MM.1S (cell line): ENCODE data around the gene SGCD.

Source experiments
- DNase-seq: peaks from one replicate; pipeline ENCODE4 v3.0.0-alpha.2; 2015
- H2AFZ ChIP-seq: fragments of 300-600 bp; sonication (generic); 2 replicates; pipeline ENCODE4 v1.6.0; 2016; ENCODE audit warnings: antibody characterized with exemption, low read length
- H3F3A ChIP-seq: fragments of 300-600 bp; sonication (generic); 2 replicates; pipeline ENCODE4 v1.6.1; 2016; ENCODE audit warnings: mild to moderate bottlenecking, antibody characterized with exemption, low read length, moderate library complexity, mixed read lengths; ENCODE audit not compliant: insufficient read depth
- H3K27ac ChIP-seq: fragments of 300-600 bp; sonication (generic); 2 replicates; pipeline ENCODE4 v1.5.1; 2016; ENCODE audit warnings: mild to moderate bottlenecking, low read length
- H3K27me3 ChIP-seq: fragments of 300-600 bp; sonication (generic); replicated peaks from 2 replicates; pipeline ENCODE4 v1.6.0; 2016; ENCODE audit warnings: low read length; ENCODE audit not compliant: insufficient read depth
- H3K36me3 ChIP-seq: fragments of 300-600 bp; sonication (generic); replicated peaks from 2 replicates; pipeline ENCODE4 v1.6.1; 2016; ENCODE audit warnings: mild to moderate bottlenecking, low read length, mixed read lengths; ENCODE audit not compliant: insufficient read depth
- H3K4me1 ChIP-seq: fragments of 300-600 bp; sonication (generic); 2 replicates; pipeline ENCODE4 v1.6.1; 2016; ENCODE audit warnings: low read length, mixed read lengths
- H3K4me2 ChIP-seq: fragments of 300-600 bp; sonication (generic); 2 replicates; pipeline ENCODE4 v1.6.0; 2016; ENCODE audit warnings: low read depth, low read length
- H3K4me3 ChIP-seq: fragments of 300-600 bp; sonication (generic); 2 replicates; pipeline ENCODE4 v1.5.1; 2016; ENCODE audit warnings: low read length, mixed read lengths
- H3K79me2 ChIP-seq: fragments of 300-600 bp; sonication (generic); 2 replicates; pipeline ENCODE4 v1.6.1; 2016; ENCODE audit warnings: mixed run types, low read length, mixed read lengths
- H3K9ac ChIP-seq: fragments of 300-600 bp; sonication (generic); 2 replicates; pipeline ENCODE4 v1.6.1; 2016; ENCODE audit warnings: low read length, mixed read lengths
- H3K9me2 ChIP-seq: fragments of 300-600 bp; sonication (generic); replicated peaks from 2 replicates; pipeline ENCODE4 v1.6.1; 2016; ENCODE audit warnings: mild to moderate bottlenecking, low read length, mixed read lengths; ENCODE audit not compliant: insufficient read depth
- H3K9me3 ChIP-seq: fragments of 300-600 bp; sonication (generic); replicated peaks from 2 replicates; pipeline ENCODE4 v1.6.1; 2016; ENCODE audit warnings: mild to moderate bottlenecking, low read length, mixed read lengths; ENCODE audit not compliant: insufficient read depth
- H4K20me1 ChIP-seq: fragments of 300-600 bp; sonication (generic); 2 replicates; pipeline ENCODE4 v1.6.1; 2016; ENCODE audit warnings: mild to moderate bottlenecking, low read length, moderate library complexity, mixed read lengths; ENCODE audit not compliant: insufficient read depth
- CTCF ChIP-seq: fragments of 300-600 bp; sonication (generic); IDR thresholded peaks from 2 replicates; pipeline ENCODE4 v1.5.1; 2016; ENCODE audit warnings: antibody characterized with exemption, low read length, mixed read lengths
- EZH2 ChIP-seq: fragments of 300-600 bp; sonication (generic); optimal IDR thresholded peaks from 2 replicates; pipeline ENCODE3; 2017; ENCODE audit warnings: low read depth, mild to moderate bottlenecking, antibody characterized with exemption, low read length, mixed read lengths
- EZH2phosphoT487 ChIP-seq: fragments of 300-600 bp; sonication (generic); IDR thresholded peaks from 2 replicates; pipeline ENCODE4 v1.6.1; 2018; ENCODE audit warnings: antibody characterized with exemption, low read length

SGCD gene

GRCh38 chr5:156414391-156414790 is 87.4 kb downstream of the SGCD start:
- no peak overlapping the region for H3K9ac ChIP-seq
- no peak for TF ChIP-seq EZH2phosphoT487
- no peak for TF ChIP-seq CTCF
- TF ChIP-seq EZH2: no peak
- no peak for DNase-seq

DNA sequence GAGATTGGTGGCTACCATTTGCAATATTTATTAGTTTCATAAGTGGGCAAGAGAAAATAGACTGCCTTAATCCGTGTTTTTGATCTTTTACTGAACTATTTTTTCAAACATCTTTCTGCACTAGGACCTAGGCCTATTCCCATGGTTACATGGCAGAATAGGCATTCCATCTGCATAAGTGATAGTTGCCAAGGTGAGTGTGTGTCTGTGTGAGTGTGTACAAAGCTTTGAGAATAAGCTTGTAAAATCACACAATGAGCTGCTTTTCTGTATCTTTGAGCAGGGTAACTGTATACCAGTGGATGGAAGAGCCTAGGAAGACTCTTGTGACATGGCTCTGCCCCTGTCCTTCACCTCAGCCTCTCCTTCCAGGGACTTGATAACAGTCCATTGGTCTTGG is 92.7 kb downstream of the SGCD start:
- Histone ChIP-seq H3K4me3 (no peak overlapping the region), H3K36me3 (no peaks in the 10 kb centered on the region), H3K79me2 (no peaks in the 10 kb centered on the region), H3K4me1 (no peaks in the 10 kb centered on the region), H2AFZ (no peak overlapping the region), H3K4me2 (no peak overlapping the region), H3F3A (no peaks in the 10 kb centered on the region), H3K27me3 (no peaks in the 10 kb centered on the region), H3K27ac (no peak overlapping the region), H4K20me1 (no peaks in the 10 kb centered on the region), H3K9me3 (no peaks in the 10 kb centered on the region), H3K9me2 (no peaks in the 10 kb centered on the region), H3K9ac (no peak overlapping the region)
- no peak for TF ChIP-seq EZH2
- no peak for TF ChIP-seq CTCF
- TF ChIP-seq EZH2phosphoT487: no peak
- DNase-seq: no peak

More at GRCh38 chr5:156414391-156414790, 87.4 kb downstream of the SGCD start:
- Histone ChIP-seq H3K36me3 (no peaks in the 10 kb centered on the region), H3K9me3 (no peaks in the 10 kb centered on the region), H3K79me2 (no peaks in the 10 kb centered on the region), H3K4me3 (no peak overlapping the region), H3K27ac (no peak overlapping the region), H3F3A (no peaks in the 10 kb centered on the region), H3K27me3 (no peaks in the 10 kb centered on the region), H2AFZ (no peak overlapping the region), H3K9me2 (no peaks in the 10 kb centered on the region), H3K4me1 (no peaks in the 10 kb centered on the region), H4K20me1 (no peaks in the 10 kb centered on the region), H3K4me2 (no peak overlapping the region)

DNA sequence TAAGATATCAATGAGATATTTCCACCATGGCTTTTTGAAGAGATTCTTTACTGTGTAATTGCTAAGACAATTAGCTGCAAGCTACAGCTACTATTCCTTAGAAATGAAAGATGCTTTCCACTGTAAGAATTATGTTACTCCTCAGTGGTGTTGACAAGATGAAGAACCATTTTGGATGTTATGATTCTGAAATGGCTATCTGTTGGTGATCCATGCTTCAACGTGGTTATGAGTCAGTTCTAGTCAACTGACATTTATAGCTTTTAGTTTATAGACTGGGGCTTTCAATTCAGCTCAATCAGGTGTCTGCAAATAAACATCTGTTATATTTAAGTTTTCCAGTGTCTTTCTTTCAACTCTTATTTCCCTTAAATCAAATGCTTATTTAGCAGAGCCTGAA is 93.7 kb downstream of the SGCD start:
- Histone ChIP-seq H3K9me3 (no peaks in the 10 kb centered on the region), H3K4me2 (no peak overlapping the region), H3F3A (no peaks in the 10 kb centered on the region), H2AFZ (no peak overlapping the region), H3K27me3 (no peaks in the 10 kb centered on the region), H4K20me1 (no peaks in the 10 kb centered on the region), H3K27ac (no peak overlapping the region), H3K36me3 (no peaks in the 10 kb centered on the region), H3K4me3 (no peak overlapping the region), H3K9ac (no peak overlapping the region), H3K9me2 (no peaks in the 10 kb centered on the region), H3K79me2 (no peaks in the 10 kb centered on the region), H3K4me1 (no peaks in the 10 kb centered on the region)
- DNase-seq: no peak
- TF ChIP-seq EZH2 (no peak), CTCF (no peak), EZH2phosphoT487 (no peak)

GRCh38 chr5:156421798-156422197 is 94.8 kb downstream of the SGCD start:
- Histone ChIP-seq H3F3A (no peaks in the 10 kb centered on the region), H3K9ac (no peak overlapping the region), H3K4me2 (no peak overlapping the region), H3K36me3 (no peaks in the 10 kb centered on the region), H3K27ac (no peak overlapping the region), H3K9me3 (no peaks in the 10 kb centered on the region), H3K4me3 (no peak overlapping the region), H3K9me2 (no peaks in the 10 kb centered on the region), H3K79me2 (no peaks in the 10 kb centered on the region), H2AFZ (no peak overlapping the region), H3K4me1 (no peaks in the 10 kb centered on the region), H4K20me1 (no peaks in the 10 kb centered on the region), H3K27me3 (no peaks in the 10 kb centered on the region)
- DNase-seq: no peak
- TF ChIP-seq CTCF: no peak
- no peak for TF ChIP-seq EZH2phosphoT487
- no peak for TF ChIP-seq EZH2
